IMR-90 (cell line): Measurements from ENCODE around the gene LRIG1. TPM values are rescaled to one million over a fixed set of nuclear protein-coding genes. Genes with fewer than 3 reads are reported as not detected.

Experiments used
- ATAC-seq: fragments of 200-7000 bp; cut with Tn5 transposase; 2 replicates; pipeline ENCODE4 v1.9.1; 2020; ENCODE audit warnings: low read depth, mild to moderate bottlenecking, moderate library complexity
- BruUV-seq: library from RNA; stranded (reverse); fragments of 400-500 nt; replicated peaks from 2 replicates; lab custom pipeline; 2021; lab: Mats Ljungman, UMichigan
- CTCF ChIA-PET: fragments of 300-600 bp; formaldehyde crosslinking; extraction: SDS; loops from one replicate; lab custom pipeline; 2021; ENCODE audit warnings: antibody characterized with exemption; lab: Yijun Ruan, JAX
- POLR2A ChIA-PET: fragments of 300-600 bp; sonication (Branson Sonifier 250); formaldehyde crosslinking; loops from one replicate; lab custom pipeline; 2022; ENCODE audit warnings: antibody characterized with exemption; ENCODE audit not compliant: unreplicated experiment; lab: Charles Lee
- DNase-seq: peaks from one replicate; pipeline ENCODE4 v3.0.0; 2013
- H2AFZ ChIP-seq: replicated peaks from 2 replicates; pipeline ENCODE3; 2013; ENCODE audit warnings: low read length, mild to moderate bottlenecking; ENCODE audit not compliant: poor library complexity
- H2AK5ac ChIP-seq: 2 replicates; pipeline ENCODE4 v1.6.1; 2013; ENCODE audit warnings: low read depth, low read length, inconsistent platforms
- H2AK9ac ChIP-seq: replicated peaks from 2 replicates; pipeline ENCODE3; 2013; ENCODE audit warnings: mild to moderate bottlenecking, low read depth, low read length, moderate library complexity; ENCODE audit not compliant: poor library complexity
- H2BK120ac ChIP-seq: 2 replicates; pipeline ENCODE4 v1.6.1; 2013; ENCODE audit warnings: low read depth, low read length, inconsistent platforms
- H2BK15ac ChIP-seq: 3 replicates; pipeline ENCODE4 v1.6.1; 2013; ENCODE audit warnings: low read depth, low read length, inconsistent platforms
- H2BK20ac ChIP-seq: 2 replicates; pipeline ENCODE4 v1.6.1; 2013; ENCODE audit warnings: low read depth, mild to moderate bottlenecking, inconsistent platforms, low read length, moderate library complexity
- H2BK5ac ChIP-seq: 2 replicates; pipeline ENCODE4 v1.6.1; 2013; ENCODE audit warnings: mild to moderate bottlenecking, low read depth, low read length, inconsistent platforms; ENCODE audit not compliant: poor library complexity, severe bottlenecking
- H3K14ac ChIP-seq: replicated peaks from 2 replicates; pipeline ENCODE4 v1.6.1; 2013; ENCODE audit warnings: low read depth, low read length, inconsistent platforms
- H3K18ac ChIP-seq: 2 replicates; pipeline ENCODE4 v1.6.1; 2013; ENCODE audit warnings: low read depth, low read length, control low read depth
- H3K23ac ChIP-seq: 2 replicates; pipeline ENCODE4 v1.6.1; 2013; ENCODE audit warnings: low read depth, low read length, inconsistent platforms
- H3K27ac ChIP-seq: 2 replicates; pipeline ENCODE4 v1.5.1; 2013; ENCODE audit warnings: mild to moderate bottlenecking, control low read depth, low read length; ENCODE audit not compliant: insufficient read depth
- H3K27me3 ChIP-seq: 2 replicates; pipeline ENCODE4 v1.6.1; 2013; ENCODE audit warnings: low read length; ENCODE audit not compliant: control insufficient read depth, insufficient read depth
- H3K36me3 ChIP-seq: 2 replicates; pipeline ENCODE4 v1.6.1; 2013; ENCODE audit warnings: low read length, mixed read lengths; ENCODE audit not compliant: control insufficient read depth, insufficient read depth
- H3K4ac ChIP-seq: 2 replicates; pipeline ENCODE4 v1.6.1; 2013; ENCODE audit warnings: low read depth, low read length, inconsistent platforms
- H3K4me1 ChIP-seq: 2 replicates; pipeline ENCODE4 v1.6.1; 2013; ENCODE audit warnings: low read length, mixed read lengths; ENCODE audit not compliant: control insufficient read depth, insufficient read depth
- H3K4me2 ChIP-seq: 2 replicates; pipeline ENCODE4 v1.6.1; 2013; ENCODE audit warnings: low read depth, mild to moderate bottlenecking, control low read depth, low read length, moderate library complexity
- H3K4me3 ChIP-seq: 2 replicates; pipeline ENCODE4 v1.5.1; 2013; ENCODE audit warnings: low read depth, mild to moderate bottlenecking, control low read depth, low read length, moderate library complexity; ENCODE audit not compliant: insufficient read depth
- H3K56ac ChIP-seq: 2 replicates; pipeline ENCODE4 v1.6.1; 2013; ENCODE audit warnings: low read length, inconsistent platforms; ENCODE audit not compliant: insufficient read depth; ENCODE audit errors: extremely low read depth
- H3K79me1 ChIP-seq, 2 experiments: 2 replicates each; pipeline ENCODE4 v1.6.1; 2013; ENCODE audit warnings: low read length in 2 of 2, inconsistent platforms in 1 of 2, low read depth in 1 of 2
- H3K9ac ChIP-seq: 2 replicates; pipeline ENCODE4 v1.6.1; 2013; ENCODE audit warnings: low read depth, low read length, control low read depth
- H3K9me1 ChIP-seq: 2 replicates; pipeline ENCODE4 v1.6.1; 2013; ENCODE audit warnings: low read length, inconsistent platforms; ENCODE audit not compliant: insufficient read depth
- H3K9me3 ChIP-seq: 2 replicates; pipeline ENCODE4 v1.6.1; 2013; ENCODE audit warnings: low read length; ENCODE audit not compliant: control insufficient read depth, insufficient read depth
- H4K20me1 ChIP-seq: 2 replicates; pipeline ENCODE4 v1.6.1; 2013; ENCODE audit warnings: low read length, inconsistent platforms; ENCODE audit not compliant: insufficient read depth
- H4K5ac ChIP-seq: 2 replicates; pipeline ENCODE4 v1.6.1; 2013; ENCODE audit warnings: mild to moderate bottlenecking, low read depth, low read length, control low read depth
- H4K8ac ChIP-seq, 2 experiments: 2 replicates each; pipeline ENCODE4 v1.6.1; 2013; ENCODE audit warnings: low read depth in 2 of 2, low read length in 2 of 2, control low read depth in 1 of 2, inconsistent platforms in 1 of 2
- H4K91ac ChIP-seq: 2 replicates; pipeline ENCODE4 v1.6.1; 2013; ENCODE audit warnings: low read depth, low read length, inconsistent platforms; ENCODE audit not compliant: insufficient read depth
- BHLHE40 ChIP-seq: fragments of 150-350 bp; IDR thresholded peaks from 2 replicates; pipeline ENCODE4 v1.6.1; 2016; ENCODE audit warnings: mild to moderate bottlenecking, low read depth, low read length
- CEBPB ChIP-seq: IDR thresholded peaks from 2 replicates; pipeline ENCODE4 v1.6.1; 2012; ENCODE audit warnings: low read depth, low read length, improper control_type of control experiment
- CHD1 ChIP-seq: IDR thresholded peaks from 2 replicates; pipeline ENCODE4 v1.6.1; 2012; ENCODE audit warnings: low read depth, low read length, improper control_type of control experiment
- ELK1 ChIP-seq: fragments of 150-350 bp; IDR thresholded peaks from 2 replicates; pipeline ENCODE4 v1.6.1; 2016; ENCODE audit warnings: low read depth, mild to moderate bottlenecking, low read length, moderate library complexity, borderline replicate concordance
- FOS ChIP-seq: fragments of 150-350 bp; IDR thresholded peaks from 2 replicates; pipeline ENCODE4 v1.6.1; 2016; ENCODE audit warnings: low read depth, low read length
- MAFK ChIP-seq: IDR thresholded peaks from 2 replicates; pipeline ENCODE4 v1.6.1; 2012; ENCODE audit warnings: low read depth, low read length, improper control_type of control experiment
- MAZ ChIP-seq: IDR thresholded peaks from 2 replicates; pipeline ENCODE4 v1.6.1; 2012; ENCODE audit warnings: low read depth, mild to moderate bottlenecking, low read length, improper control_type of control experiment, moderate library complexity, borderline replicate concordance
- MXI1 ChIP-seq: IDR thresholded peaks from 2 replicates; pipeline ENCODE4 v1.6.1; 2012; ENCODE audit warnings: low read depth, mild to moderate bottlenecking, low read length, moderate library complexity, borderline replicate concordance
- NFE2L2 ChIP-seq: fragments of 150-350 bp; IDR thresholded peaks from 2 replicates; pipeline ENCODE4 v1.6.1; 2016; ENCODE audit warnings: low read depth, mild to moderate bottlenecking, low read length
- POLR2A ChIP-seq: IDR thresholded peaks from 2 replicates; pipeline ENCODE4 v1.6.1; 2012; ENCODE audit warnings: mild to moderate bottlenecking, low read depth, low read length
- RAD21 ChIP-seq: IDR thresholded peaks from 2 replicates; pipeline ENCODE4 v1.6.1; 2012; ENCODE audit warnings: low read length, improper control_type of control experiment
- RCOR1 ChIP-seq: IDR thresholded peaks from 2 replicates; pipeline ENCODE4 v1.6.1; 2012; ENCODE audit warnings: mild to moderate bottlenecking, low read length, improper control_type of control experiment; ENCODE audit not compliant: insufficient replicate concordance
- RFX5 ChIP-seq: IDR thresholded peaks from 2 replicates; pipeline ENCODE4 v1.8.0; 2012; ENCODE audit warnings: low read depth, mild to moderate bottlenecking, low read length, moderate library complexity
- USF2 ChIP-seq: fragments of 150-350 bp; IDR thresholded peaks from 2 replicates; pipeline ENCODE4 v1.6.1; 2017; ENCODE audit warnings: mild to moderate bottlenecking, antibody characterized with exemption, low read length, low read depth
- WGBS, 2 experiments: methylation state at CpG; one replicate each; pipeline versions ENCODE4 v1.1.5 to v1.1.7; 2013; ENCODE audit warnings: missing lambda C conversion rate in 2 of 2; ENCODE audit not compliant: insufficient read length in 1 of 2; ENCODE audit errors: extremely low coverage in 2 of 2; 5-methylcytosine and 5-hydroxymethylcytosine counted together
- dilution Hi-C: fragments of 300-500 bp; cut with HindIII; formaldehyde crosslinking; loops from one replicate; pipeline ENCODE4 v1.14.3; 2018; ENCODE audit warnings: low sequenced_read_pairs; ENCODE audit not compliant: unreplicated experiment
- in situ Hi-C: fragments of 300-500 bp; cut with MboI; formaldehyde crosslinking; loops from 3 replicates; pipeline ENCODE4 v1.14.3; 2019; ENCODE audit warnings: low sequenced_read_pairs, inconsistent platforms, mixed read lengths
- intact Hi-C: fragments of 100-400 bp; cut with micrococcal nuclease; formaldehyde crosslinking; loops from 2 replicates; pipeline ENCODE4 v1.10.0; 2022
- polyA plus RNA-seq, 3 experiments: library from polyadenylated mRNA; depleted of rRNA; stranded (reverse); fragments of >200 nt; gene quantifications; 2 replicates each; pipeline ENCODE4 v1.2.3, GENCODE V29; 2012; ENCODE audit warnings: low replicate concordance in 1 of 3
- total RNA-seq: library from RNA; depleted of rRNA; stranded (reverse); fragments of >200 nt; gene quantifications from 2 replicates; pipeline ENCODE4 v1.2.3, GENCODE V29; 2012

LRIG1 gene
- total and polyA plus RNA-seq, 2 of the 4 experiments (the other 2 are of a cell fraction) = 62.8 to 87.8 TPM

- TF ChIP-seq RFX5 = no peak
- TF ChIP-seq CEBPB = peak; percentile 99
- no peak for TF ChIP-seq POLR2A
- no peak for TF ChIP-seq MXI1
These were observed 58.3 kb downstream of the LRIG1 start (continued) for GRCh38 chr3:66442254-66443117.

GRCh38 chr3:66441692-66442091 lies 59.1 kb downstream of the LRIG1 start:
- H2AFZ ChIP-seq = no peak overlapping the region
- peaks cover 9% of the 10 kb centered on the region; the same call in 1 of the 2 replicates for H3K36me3 ChIP-seq
- H2BK5ac ChIP-seq = peak overlapping the region; percentile 37
- no TSS peak for BruUV-seq
- H3K79me1 ChIP-seq = peaks cover 16 to 43% of the 10 kb centered on the region in 2 experiments; a peak in 3 of 4 replicates
- in situ Hi-C loops (no loop called here), intact Hi-C loops (loop anchor here (5.0 kb wide), 1 partner anchor 56 kb away; no protein-coding TSS in a partner anchor), dilution Hi-C loops (no loop called here)
- H3K18ac ChIP-seq = peak overlapping the region; percentile 80
- DNase-seq = no peak
- H3K4me1 ChIP-seq = peaks cover 27% of the 10 kb centered on the region
- H3K4me2 ChIP-seq = no peak overlapping the region
- H3K9ac ChIP-seq = peak overlapping the region; percentile 45
- CTCF ChIA-PET = interaction anchor here (1.0 kb wide), 1 partner anchor 12 kb away, joined by 3 read pairs; no protein-coding TSS in a partner anchor
- H2BK20ac ChIP-seq = peak overlapping the region; percentile 91
- H3K14ac ChIP-seq = peak overlapping the region; percentile 89
- 95% methylated on average over 6 of the region's 6 CpGs; no CpG with 5 or more reads in 1 of the 2 experiments for WGBS, 2 experiments
- H4K8ac ChIP-seq = peak overlapping the region; percentile 40 to 78
- H2BK120ac ChIP-seq = peak overlapping the region; percentile 89
- no peak for ATAC-seq
- peak overlapping the region; percentile 93 for H2BK15ac ChIP-seq
- H2AK5ac ChIP-seq = peak overlapping the region; percentile 92
- no peaks in the 10 kb centered on the region for H3K27me3 ChIP-seq
- no peak overlapping the region for H3K4me3 ChIP-seq
- peak overlapping the region; percentile 46; the same call in 1 of the 2 replicates for H3K23ac ChIP-seq
- peak overlapping the region; percentile 63 for H3K27ac ChIP-seq
- peak overlapping the region; percentile 57 for H2AK9ac ChIP-seq
- peak overlapping the region; percentile 85 for H3K4ac ChIP-seq
- no peaks in the 10 kb centered on the region for H3K9me3 ChIP-seq
- H4K5ac ChIP-seq = peak overlapping the region; percentile 72
- POLR2A ChIA-PET = no interaction called here
- H3K56ac ChIP-seq = peak overlapping the region; percentile 11; the same call in 1 of the 2 replicates
- peak overlapping the region; percentile 80 for H4K91ac ChIP-seq
- H3K9me1 ChIP-seq = peaks cover 25% of the 10 kb centered on the region
- H4K20me1 ChIP-seq = 0 out of 2 replicates have a peak, but pooled peaks cover 6% of the 10 kb centered on the region
- no peak for TF ChIP-seq MAFK
- no peak for TF ChIP-seq MAZ
- no peak for TF ChIP-seq RAD21
- TF ChIP-seq FOS = no peak
- no peak for TF ChIP-seq NFE2L2
- TF ChIP-seq POLR2A = no peak
- no peak for TF ChIP-seq ELK1
- TF ChIP-seq CHD1 = no peak
- no peak for TF ChIP-seq RCOR1
- TF ChIP-seq CEBPB = no peak
- TF ChIP-seq BHLHE40 = no peak
- no peak for TF ChIP-seq USF2
- no peak for TF ChIP-seq MXI1
